GM21717 (cell line): Measurements from ENCODE around the gene MAP2K3.
"Not testable (repeated sequence)": the region's sequence is repeated elsewhere in the genome, so short reads cannot be mapped to it uniquely, and the experiment has no call there.

Experiments
- ATAC-seq: cut with Tn5 transposase; IDR thresholded peaks from one replicate; pipeline ENCODE4 v1.9.1; 2021; ENCODE audit warnings: mild to moderate bottlenecking, moderate library complexity; ENCODE audit not compliant: unreplicated experiment

The MAP2K3 gene

DNA sequence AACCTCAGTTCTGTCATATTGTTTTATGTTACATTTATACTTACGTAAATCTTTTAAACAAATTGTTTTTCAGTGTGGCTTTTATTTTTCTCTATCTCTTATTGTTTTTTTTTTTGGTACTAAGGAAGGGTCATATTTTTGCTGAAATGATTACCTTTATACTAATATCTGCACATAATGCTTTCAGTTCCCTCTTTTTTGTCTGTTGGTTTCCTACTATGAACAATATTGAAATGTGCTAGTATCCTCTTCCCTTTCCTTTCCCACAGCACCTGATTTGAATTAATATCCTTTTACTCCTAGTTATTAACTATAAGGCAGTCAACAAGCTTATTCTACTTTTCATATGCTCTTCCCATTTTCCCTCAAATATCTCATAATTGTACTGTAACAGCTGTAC, 43.4 kb downstream of the MAP2K3 start:
- not testable (repeated sequence) for ATAC-seq

- ATAC-seq: not testable (repeated sequence)
Observed at GRCh38 chr17:21328778-21329177, 44.3 kb downstream of the MAP2K3 start.

- ATAC-seq: no peak
Observed at GRCh38 chr17:21330436-21331160, 46.1 kb downstream of the MAP2K3 start.

DNA sequence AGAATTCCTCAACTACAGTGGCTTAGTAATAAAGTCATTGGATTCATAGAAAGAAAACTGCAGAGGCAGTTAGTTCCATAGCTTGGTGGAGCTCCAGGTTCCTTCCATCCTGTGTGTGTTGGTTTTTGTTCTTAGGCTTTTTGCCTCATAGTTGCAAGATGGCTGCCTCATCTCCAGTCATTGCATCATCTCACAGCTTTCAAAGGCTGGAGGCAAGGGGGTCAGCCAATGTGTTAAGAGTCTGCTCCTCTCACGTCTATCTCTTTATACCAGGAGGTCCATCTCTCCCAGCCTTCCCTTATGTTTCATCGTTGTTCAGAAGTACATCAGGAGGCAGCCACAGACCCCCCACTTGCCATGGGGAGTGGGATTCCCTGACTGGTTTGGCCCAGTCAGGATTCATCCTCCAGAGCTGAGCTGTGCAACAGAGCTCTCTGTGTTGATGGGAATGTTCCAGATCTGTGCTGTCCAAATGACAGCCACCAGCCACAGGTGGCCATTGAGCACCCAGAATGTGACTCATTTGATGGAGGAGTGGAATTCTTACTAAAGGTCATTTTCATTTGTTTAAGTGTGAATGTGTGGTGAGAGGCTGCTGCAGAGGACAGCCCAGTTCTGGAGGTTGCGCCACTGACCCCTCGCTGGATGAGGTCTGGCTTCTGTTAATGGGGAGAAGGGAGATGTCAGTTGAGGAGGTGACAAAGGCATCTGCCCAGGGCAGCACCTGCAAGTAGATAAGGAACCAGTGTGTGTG, 52.2 kb downstream of the MAP2K3 start:
- not testable (repeated sequence) for ATAC-seq

DNA sequence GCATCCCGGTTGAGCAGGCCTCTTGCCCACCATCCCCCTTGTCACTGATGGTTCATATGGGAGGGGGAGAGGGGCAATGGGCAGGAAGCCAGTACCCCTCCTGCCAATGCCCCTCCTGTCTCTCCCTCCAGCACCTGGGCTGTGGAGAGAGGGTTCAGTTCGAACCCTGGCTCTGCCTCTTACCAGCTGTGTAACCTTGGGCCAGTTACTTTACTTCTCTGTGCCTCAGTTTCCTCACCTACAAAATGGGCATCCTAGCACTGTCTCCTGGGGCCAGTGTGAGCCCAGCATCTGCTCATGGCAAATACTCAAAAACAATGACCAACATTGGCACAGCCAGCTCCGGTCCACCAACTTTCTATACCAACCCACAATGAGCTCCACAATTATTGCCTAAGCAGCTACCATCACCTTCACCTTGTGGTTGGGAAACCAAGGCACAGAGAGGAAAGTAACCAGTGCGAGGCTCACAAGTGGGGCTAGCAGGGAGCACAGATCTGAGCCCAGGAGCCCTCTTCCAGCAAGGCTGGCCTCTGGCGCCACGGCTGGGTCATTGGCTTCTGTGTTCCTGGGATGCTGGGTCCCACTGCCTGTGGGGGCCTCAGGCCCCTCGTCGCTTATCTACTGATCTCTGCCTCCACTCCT, 53.6 kb downstream of the MAP2K3 start:
- not testable (repeated sequence) for ATAC-seq

DNA sequence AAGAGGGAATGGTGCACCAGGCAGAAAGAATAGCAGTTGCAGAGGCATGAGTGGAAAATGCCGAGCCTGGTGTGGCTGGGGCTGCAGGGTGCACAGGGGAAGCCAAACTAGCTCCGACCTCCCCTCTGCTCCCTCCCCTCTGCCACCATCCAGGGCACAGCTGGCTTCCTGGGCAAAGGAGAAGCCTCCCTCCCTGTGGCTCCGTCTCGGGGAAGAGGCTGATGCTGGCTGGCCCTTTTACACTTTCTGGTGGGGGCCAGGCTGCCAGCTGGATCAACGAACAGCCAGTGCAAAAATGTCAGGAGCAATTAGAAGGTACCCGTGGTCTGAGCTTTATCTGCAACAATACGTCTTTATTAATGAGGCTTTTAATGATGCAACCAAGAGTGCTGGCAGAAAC, 54.5 kb downstream of the MAP2K3 start:
- no peak for ATAC-seq

- ATAC-seq: not testable (repeated sequence)
Observed at GRCh38 chr17:21339571-21339970, 55.1 kb downstream of the MAP2K3 start.

GRCh38 chr17:21340407-21340806, 55.9 kb downstream of the MAP2K3 start:
- ATAC-seq: not testable (repeated sequence)

DNA sequence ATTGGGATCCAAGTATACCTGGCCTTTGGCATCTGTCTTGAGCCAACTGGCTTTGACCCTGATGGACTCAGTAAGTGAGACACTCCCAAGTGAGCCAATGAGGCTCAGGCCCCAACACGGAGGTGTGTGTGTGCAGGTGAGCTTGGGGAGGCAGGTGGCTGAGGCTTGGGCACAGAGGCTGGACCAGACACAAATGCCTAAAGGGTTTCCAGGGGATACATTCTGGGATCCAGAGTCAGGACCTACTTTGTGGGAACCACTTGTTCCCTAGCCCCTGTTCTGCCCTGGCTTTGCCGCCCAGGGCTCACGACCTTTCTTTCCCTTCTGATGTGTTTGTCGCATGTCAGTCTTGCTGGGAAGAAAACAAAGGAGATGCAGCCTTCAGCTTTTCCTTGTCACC, 56.8 kb downstream of the MAP2K3 start:
- ATAC-seq: not testable (repeated sequence)

- not testable (repeated sequence) for ATAC-seq
Observed at GRCh38 chr17:21341925-21342540, 57.5 kb downstream of the MAP2K3 start.

- not testable (repeated sequence) for ATAC-seq
Observed at GRCh38 chr17:21343061-21343949, 58.8 kb downstream of the MAP2K3 start.

DNA sequence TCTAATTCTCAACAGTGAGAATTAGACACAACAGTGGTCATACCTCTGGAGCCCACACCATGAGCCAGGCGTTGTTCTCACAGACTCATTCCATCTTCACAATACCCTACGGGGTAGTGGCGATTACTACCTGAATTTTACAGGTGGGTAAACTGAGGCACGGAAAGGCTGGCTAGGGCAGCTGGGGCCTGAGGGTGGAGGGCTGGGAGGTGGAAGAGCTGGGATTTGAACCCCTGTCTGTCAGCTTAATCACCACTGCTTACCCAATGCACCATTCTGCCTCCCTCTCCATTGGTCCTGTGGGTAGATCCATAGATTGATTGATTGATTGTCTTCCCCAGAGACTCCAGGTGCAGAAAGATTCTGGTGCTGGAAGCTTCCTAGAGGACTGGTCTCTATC, 60.3 kb downstream of the MAP2K3 start:
- ATAC-seq: not testable (repeated sequence)

DNA sequence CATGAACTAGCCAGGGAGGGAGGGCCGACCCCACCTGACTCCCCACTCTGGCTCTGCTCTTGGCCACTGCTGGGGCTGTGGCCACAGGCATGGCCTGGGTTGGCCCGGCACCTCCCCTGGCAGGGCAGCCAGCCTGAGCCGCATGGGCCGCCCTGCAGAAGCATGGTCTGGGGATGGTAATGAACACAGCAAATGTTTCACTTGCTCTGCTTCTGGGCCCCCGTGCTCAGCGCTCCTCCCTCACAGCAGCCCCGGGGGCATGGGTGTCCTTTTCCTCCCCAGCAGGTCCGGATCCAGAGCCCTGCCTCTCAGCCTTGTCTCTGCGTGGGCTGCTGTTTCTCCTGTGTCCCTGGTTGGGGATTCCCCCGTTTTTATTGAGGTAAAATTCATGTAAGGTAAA, 60.7 kb downstream of the MAP2K3 start:
- no peak for ATAC-seq

GRCh38 chr17:21346107-21346506, 61.6 kb downstream of the MAP2K3 start:
- ATAC-seq: not testable (repeated sequence)

DNA sequence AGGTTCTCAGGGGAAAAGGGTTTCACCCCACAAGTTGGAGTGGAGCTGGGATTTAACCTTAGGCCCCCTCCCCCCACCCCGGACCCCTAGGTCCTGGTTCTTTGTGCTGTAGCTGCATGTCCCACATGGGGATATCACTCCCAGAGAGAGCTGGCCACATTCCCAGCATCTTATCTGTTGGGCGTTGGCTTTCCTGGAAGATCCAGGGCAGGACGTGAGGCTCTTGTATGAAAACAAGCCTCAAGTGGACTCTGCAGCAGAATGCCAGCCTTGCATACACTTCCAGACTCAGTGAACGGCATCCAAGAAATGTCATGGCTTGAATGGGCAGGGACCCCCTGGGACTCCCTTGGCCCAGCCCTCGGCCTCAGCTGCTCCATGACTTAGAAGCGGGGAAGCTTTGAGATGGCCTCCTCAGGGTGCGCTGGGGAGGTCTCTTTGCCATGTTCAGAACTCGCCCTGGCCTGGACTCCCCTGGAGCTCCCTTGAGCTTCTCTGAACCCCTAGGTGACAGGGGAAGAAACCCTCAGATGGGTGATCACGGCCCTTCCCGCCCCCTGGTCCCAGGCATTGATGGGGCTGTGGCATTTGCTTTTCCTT, 62.2 kb downstream of the MAP2K3 start:
- not testable (repeated sequence) for ATAC-seq

DNA sequence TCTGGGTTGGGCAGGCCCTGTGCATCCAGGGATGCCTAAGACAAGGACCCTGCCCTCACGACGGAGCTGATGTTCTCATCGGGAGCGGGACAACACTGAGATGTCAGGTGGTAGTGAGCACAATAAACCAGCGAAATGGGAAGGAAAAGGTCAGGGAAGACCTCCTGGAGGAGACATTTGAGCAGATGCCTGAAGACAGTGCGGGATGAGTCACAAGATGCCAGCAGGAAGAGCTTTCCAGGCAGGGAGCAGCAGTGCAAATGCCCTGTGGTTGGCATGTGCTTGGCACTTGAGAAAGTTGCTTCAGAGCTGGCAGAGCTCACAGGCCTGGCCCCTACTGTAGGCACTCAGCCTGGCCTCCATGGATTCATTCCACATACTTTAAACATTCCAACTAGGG, 63.1 kb downstream of the MAP2K3 start:
- not testable (repeated sequence) for ATAC-seq

DNA sequence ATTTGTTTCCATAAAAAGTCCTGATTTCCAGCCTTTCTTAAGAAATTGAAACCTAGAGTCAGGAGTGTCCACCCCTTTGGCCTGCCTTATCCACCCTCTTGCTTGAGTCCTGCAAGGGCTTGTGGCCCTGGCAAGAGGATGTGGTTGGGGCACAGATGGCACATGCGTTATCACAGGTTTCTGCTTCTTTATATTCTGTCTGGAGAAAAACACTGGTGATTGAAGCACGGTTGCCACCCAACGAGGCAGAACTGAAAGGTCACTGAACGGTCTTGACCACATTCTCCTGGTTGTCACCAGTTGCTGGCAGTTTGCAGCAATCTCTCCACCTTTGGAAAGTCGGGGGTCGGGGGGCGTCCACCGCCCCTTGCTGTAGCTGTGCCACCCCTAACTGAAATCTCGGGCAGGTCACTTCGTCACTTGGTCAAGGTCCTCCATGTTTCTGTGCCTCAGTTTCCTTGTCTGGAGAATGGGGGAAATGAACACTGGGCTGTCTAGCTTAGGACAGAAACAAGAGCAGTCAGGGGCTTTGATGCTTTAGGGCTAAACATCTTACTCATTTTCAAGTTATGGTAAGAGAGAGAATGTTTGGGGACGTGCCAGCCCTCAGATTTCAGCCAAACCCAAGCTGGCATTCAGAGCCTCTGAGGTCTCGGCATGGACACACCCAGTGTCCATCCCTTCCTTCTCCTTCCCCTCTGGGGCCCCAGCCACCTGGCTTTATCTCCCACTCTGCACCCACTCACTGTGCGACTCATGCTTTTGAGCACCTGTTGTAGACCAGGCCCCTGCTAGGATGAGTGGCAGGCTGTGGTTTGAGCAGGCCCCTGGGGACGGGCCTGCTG, 63.8 kb downstream of the MAP2K3 start:
- not testable (repeated sequence) for ATAC-seq

DNA sequence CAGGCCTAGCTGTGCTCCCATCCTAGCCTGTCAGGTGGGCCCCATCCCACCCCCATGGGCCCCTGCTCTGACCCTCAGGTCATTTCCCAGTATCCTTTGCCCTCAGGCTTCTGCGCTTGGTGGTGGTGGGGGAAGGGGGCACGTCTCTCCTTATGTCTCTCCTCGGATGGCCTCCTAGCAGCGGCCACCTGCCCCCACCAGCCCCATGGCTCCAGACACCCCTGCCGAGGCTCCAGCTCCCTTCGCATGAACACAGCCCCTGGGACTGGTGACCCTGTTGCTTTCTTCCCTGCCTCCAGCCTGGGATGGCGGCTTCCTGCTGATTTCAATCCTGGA, 64.4 kb downstream of the MAP2K3 start:
- ATAC-seq: not testable (repeated sequence)
